ENCODE data around the gene ERGIC3. TPM values are rescaled to one million over a fixed set of nuclear protein-coding genes. Genes with fewer than 3 reads are reported as not detected.
"Not testable (repeated sequence)": the region's sequence is repeated elsewhere in the genome, so short reads cannot be mapped to it uniquely, and the experiment has no call there.

The ERGIC3 gene
- total RNA-seq, 5 donors from 2014 or later (not counting 1 experiment from before 2014, with no cell fraction given): 135 to 180 (median 166) TPM

GRCh38 chr20:35544941-35545340 is 3.1 kb downstream of the ERGIC3 start:
- H3K9me3 Mint-ChIP-seq; H3K27ac Mint-ChIP-seq; CTCF ChIA-PET; H3K27ac ChIP-seq (ENCODE audit: low read length); DNase-seq; ATAC-seq (replicated peaks in 1 of 4); H3K9me3 ChIP-seq; H3K4me3 ChIP-seq (ENCODE audit: control insufficient read depth in 1 of 2, extremely low read depth in 1 of 2, low read length in 1 of 2); H3K4me3 Mint-ChIP-seq; H3K27me3 Mint-ChIP-seq; H3K27me3 ChIP-seq (replicated peaks in 1 of 2; ENCODE audit: control insufficient read depth in 2 of 2, extremely low read depth in 1 of 2, insufficient read depth in 2 of 2, low read length in 1 of 2): not testable (repeated sequence)
- peaks cover 22% of the 10 kb centered on the region for H3K36me3 Mint-ChIP-seq
- WGBS (ENCODE audit: insufficient coverage): 100% methylated on average over 3 of the region's 7 CpGs
- Histone ChIP-seq H3K36me3 (ENCODE audit: control insufficient read depth in 2 of 2, extremely low read depth in 1 of 2, insufficient read depth in 1 of 2, low read length in 1 of 2) (peaks cover 0 to 39% of the 10 kb centered on the region in 2 donors), H3K4me1 (ENCODE audit: control insufficient read depth in 1 of 2, extremely low read depth in 1 of 2, insufficient read depth in 2 of 2, low read length in 2 of 2) (peaks cover 3 to 16% of the 10 kb centered on the region in 2 experiments)
- POLR2A ChIA-PET: interaction anchor here (0.6 to 0.7 kb wide), 2 partner anchors 134 to 388 kb away, joined by 4 read pairs; no protein-coding TSS in a partner anchor
- peaks cover 17 to 26% (median 25%) of the 10 kb centered on the region in 3 donors for H3K4me1 Mint-ChIP-seq

DNA sequence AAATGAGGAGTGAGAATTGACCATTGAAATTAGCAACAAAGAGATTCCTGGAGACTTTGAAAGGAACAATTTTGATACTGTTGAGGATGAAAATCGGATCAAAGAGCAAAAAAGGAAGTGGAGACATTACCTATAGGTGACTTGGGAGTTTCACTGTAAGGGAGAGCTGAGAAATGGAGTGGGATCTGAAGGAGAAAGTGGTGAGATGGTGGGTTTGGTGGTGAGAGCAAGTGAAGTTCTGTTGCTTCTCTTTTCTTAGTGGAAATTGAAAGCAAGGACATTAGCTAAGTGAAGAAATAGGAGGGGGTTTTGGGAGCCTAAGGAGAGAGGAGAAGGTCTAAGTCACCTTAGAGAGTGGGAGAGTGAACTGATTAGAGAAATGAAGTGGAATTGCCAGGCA is 4.2 kb downstream of the ERGIC3 start:
- 86% methylated on average over 1 of the region's 1 CpG for WGBS (ENCODE audit: insufficient coverage)
- peaks cover 3 to 16% of the 10 kb centered on the region in 2 experiments for H3K4me1 ChIP-seq (ENCODE audit: control insufficient read depth in 1 of 2, extremely low read depth in 1 of 2, insufficient read depth in 2 of 2, low read length in 2 of 2)
- ChIA-PET CTCF (interaction anchor here in 1 of 2 donors (0.7 kb wide), 1 partner anchor 599 kb away, joined by 3 read pairs; no protein-coding TSS in a partner anchor), POLR2A (interaction anchor here in 1 of 2 donors (0.8 kb wide), 1 partner anchor 73 kb away, joined by 3 read pairs; no protein-coding TSS in a partner anchor)
- no peaks in the 10 kb centered on the region for H3K27me3 ChIP-seq (replicated peaks in 1 of 2; ENCODE audit: control insufficient read depth in 2 of 2, extremely low read depth in 1 of 2, insufficient read depth in 2 of 2, low read length in 1 of 2)
- H3K9me3 ChIP-seq: no peaks in the 10 kb centered on the region
- Mint-ChIP-seq H3K36me3 (peaks cover 24% of the 10 kb centered on the region), H3K4me1 (peaks cover 14 to 25% (median 23%) of the 10 kb centered on the region in 3 donors), H3K27ac (no peak overlapping the region), H3K27me3 (no peaks in the 10 kb centered on the region), H3K4me3 (no peak overlapping the region), H3K9me3 (no peaks in the 10 kb centered on the region)
- ATAC-seq (replicated peaks in 1 of 4): no peak
- no peak for DNase-seq
- no peak overlapping the region for H3K27ac ChIP-seq (ENCODE audit: low read length)
- H3K4me3 ChIP-seq (ENCODE audit: control insufficient read depth in 1 of 2, extremely low read depth in 1 of 2, low read length in 1 of 2): no peak overlapping the region
- peaks cover 3 to 47% of the 10 kb centered on the region in 2 donors for H3K36me3 ChIP-seq (ENCODE audit: control insufficient read depth in 2 of 2, extremely low read depth in 1 of 2, insufficient read depth in 1 of 2, low read length in 1 of 2)

DNA sequence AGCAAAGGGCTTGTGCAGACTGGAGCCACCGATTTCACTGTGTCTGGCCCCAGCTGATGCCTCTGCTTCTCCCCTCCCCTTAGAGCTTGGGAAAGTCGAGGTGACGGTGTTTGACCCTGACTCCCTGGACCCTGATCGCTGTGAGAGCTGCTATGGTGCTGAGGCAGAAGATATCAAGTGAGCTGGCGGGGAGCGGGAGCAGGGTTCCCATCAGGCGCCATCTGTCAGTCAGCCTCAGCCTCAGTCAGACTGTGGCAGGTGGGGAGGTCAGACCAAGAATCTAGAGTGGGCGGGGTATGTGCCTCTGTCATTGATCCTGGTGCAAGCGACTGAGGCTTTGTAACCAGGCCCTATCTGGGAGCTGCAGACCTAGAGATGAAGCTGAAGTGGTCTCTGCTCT is 5.5 kb downstream of the ERGIC3 start:
- Histone ChIP-seq H3K27ac (ENCODE audit: low read length) (no peak overlapping the region), H3K4me1 (ENCODE audit: control insufficient read depth in 1 of 2, extremely low read depth in 1 of 2, insufficient read depth in 2 of 2, low read length in 2 of 2) (peaks cover 0 to 5% of the 10 kb centered on the region in 2 experiments), H3K4me3 (ENCODE audit: control insufficient read depth in 1 of 2, extremely low read depth in 1 of 2, low read length in 1 of 2) (no peak overlapping the region), H3K36me3 (ENCODE audit: control insufficient read depth in 2 of 2, extremely low read depth in 1 of 2, insufficient read depth in 1 of 2, low read length in 1 of 2) (peaks cover 3 to 59% of the 10 kb centered on the region in 2 donors), H3K27me3 (replicated peaks in 1 of 2; ENCODE audit: control insufficient read depth in 2 of 2, extremely low read depth in 1 of 2, insufficient read depth in 2 of 2, low read length in 1 of 2) (no peaks in the 10 kb centered on the region), H3K9me3 (no peaks in the 10 kb centered on the region)
- Mint-ChIP-seq H3K36me3 (peaks cover 24% of the 10 kb centered on the region), H3K9me3 (no peaks in the 10 kb centered on the region), H3K4me1 (peaks cover 11 to 15% (median 13%) of the 10 kb centered on the region in 3 donors), H3K4me3 (no peak overlapping the region), H3K27me3 (no peaks in the 10 kb centered on the region), H3K27ac (no peak overlapping the region)
- DNase-seq (no peak), ATAC-seq (replicated peaks in 1 of 4) (no peak)
- WGBS (ENCODE audit: insufficient coverage): 97% methylated on average over 5 of the region's 9 CpGs
- ChIA-PET POLR2A (no interaction called here), CTCF (no interaction called here)

DNA sequence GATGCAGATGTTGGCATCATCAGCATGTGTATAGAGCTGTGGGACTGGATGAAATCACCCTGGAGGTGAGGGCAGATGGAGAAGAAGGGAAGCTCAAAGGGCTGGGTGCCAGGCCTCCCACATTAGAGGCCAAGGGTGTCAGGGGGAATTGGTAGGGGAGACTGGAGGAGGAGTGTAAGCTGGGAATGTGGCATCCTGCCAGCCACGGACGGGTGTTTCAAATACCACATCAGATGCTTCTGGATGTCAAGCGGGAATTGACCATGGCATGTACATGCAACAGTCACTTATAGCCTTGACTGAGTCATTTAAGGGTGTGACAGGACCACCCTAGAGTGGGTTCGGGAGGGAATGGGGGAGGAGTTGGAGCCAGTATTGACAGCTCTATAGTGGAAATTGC is 9.6 kb downstream of the ERGIC3 start:
- Mint-ChIP-seq H3K36me3 (peaks cover 30% of the 10 kb centered on the region), H3K4me3 (no peak overlapping the region), H3K9me3 (no peaks in the 10 kb centered on the region), H3K27me3 (no peaks in the 10 kb centered on the region), H3K27ac (no peak overlapping the region), H3K4me1 (no peaks in the 10 kb centered on the region)
- no peaks in the 10 kb centered on the region for H3K9me3 ChIP-seq
- peaks cover 20 to 79% of the 10 kb centered on the region in 2 donors for H3K36me3 ChIP-seq (ENCODE audit: control insufficient read depth in 2 of 2, extremely low read depth in 1 of 2, insufficient read depth in 1 of 2, low read length in 1 of 2)
- ChIA-PET CTCF (no interaction called here), POLR2A (no interaction called here)
- no peak overlapping the region for H3K27ac ChIP-seq (ENCODE audit: low read length)
- WGBS (ENCODE audit: insufficient coverage): 93% methylated on average over 4 of the region's 4 CpGs
- no peak for ATAC-seq (replicated peaks in 1 of 4)
- H3K4me3 ChIP-seq (ENCODE audit: control insufficient read depth in 1 of 2, extremely low read depth in 1 of 2, low read length in 1 of 2): no peak overlapping the region
- H3K27me3 ChIP-seq (replicated peaks in 1 of 2; ENCODE audit: control insufficient read depth in 2 of 2, extremely low read depth in 1 of 2, insufficient read depth in 2 of 2, low read length in 1 of 2): no peaks in the 10 kb centered on the region
- H3K4me1 ChIP-seq (ENCODE audit: control insufficient read depth in 1 of 2, extremely low read depth in 1 of 2, insufficient read depth in 2 of 2, low read length in 2 of 2): no peaks in the 10 kb centered on the region
- DNase-seq: no peak

DNA sequence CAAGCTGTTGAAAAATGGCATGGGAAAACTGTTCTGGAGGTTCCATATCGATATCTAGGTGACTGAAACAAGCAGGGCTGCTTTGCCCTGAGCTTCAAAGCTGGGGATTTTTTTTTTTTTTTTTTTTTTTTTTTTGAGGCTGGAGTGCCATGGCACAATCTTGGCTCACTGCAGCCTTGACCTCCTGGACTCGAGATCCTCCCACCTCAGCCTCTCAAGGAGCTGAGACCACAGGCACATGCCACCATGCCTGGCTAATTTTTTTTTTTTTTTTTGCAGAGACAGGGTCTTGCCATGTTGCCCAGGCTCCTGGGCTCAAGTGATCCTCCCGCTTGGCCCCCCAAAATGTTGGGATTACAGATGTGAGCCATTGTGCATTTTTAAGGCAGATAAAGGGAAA is 11.0 kb downstream of the ERGIC3 start:
- Histone ChIP-seq H3K4me3 (ENCODE audit: control insufficient read depth in 1 of 2, extremely low read depth in 1 of 2, low read length in 1 of 2) (no peak overlapping the region), H3K36me3 (ENCODE audit: control insufficient read depth in 2 of 2, extremely low read depth in 1 of 2, insufficient read depth in 1 of 2, low read length in 1 of 2) (peaks cover 20 to 70% of the 10 kb centered on the region in 2 donors), H3K9me3 (no peaks in the 10 kb centered on the region), H3K27me3 (replicated peaks in 1 of 2; ENCODE audit: control insufficient read depth in 2 of 2, extremely low read depth in 1 of 2, insufficient read depth in 2 of 2, low read length in 1 of 2) (no peaks in the 10 kb centered on the region), H3K4me1 (ENCODE audit: control insufficient read depth in 1 of 2, extremely low read depth in 1 of 2, insufficient read depth in 2 of 2, low read length in 2 of 2) (no peaks in the 10 kb centered on the region), H3K27ac (ENCODE audit: low read length) (no peak overlapping the region)
- ChIA-PET CTCF (interaction anchor here in 1 of 2 donors (1.1 kb wide), 1 partner anchor 41 kb away, joined by 3 read pairs; no protein-coding TSS in a partner anchor), POLR2A (no interaction called here)
- Mint-ChIP-seq H3K9me3 (no peaks in the 10 kb centered on the region), H3K4me1 (no peaks in the 10 kb centered on the region), H3K27me3 (no peaks in the 10 kb centered on the region), H3K36me3 (peaks cover 35% of the 10 kb centered on the region), H3K4me3 (no peak overlapping the region), H3K27ac (no peak overlapping the region)
- DNase-seq (no peak), ATAC-seq (replicated peaks in 1 of 4) (no peak)
- WGBS (ENCODE audit: insufficient coverage): 100% methylated on average over 1 of the region's 3 CpGs

GRCh38 chr20:35555461-35555860 is 13.6 kb downstream of the ERGIC3 start:
- H3K27ac Mint-ChIP-seq, H3K9me3 Mint-ChIP-seq, H3K4me3 Mint-ChIP-seq: not testable (repeated sequence)

More at GRCh38 chr20:35555461-35555860, 13.6 kb downstream of the ERGIC3 start:
- CTCF ChIA-PET; H3K27me3 Mint-ChIP-seq; H3K27ac ChIP-seq (ENCODE audit: low read length); DNase-seq; H3K4me1 ChIP-seq (ENCODE audit: control insufficient read depth in 1 of 2, extremely low read depth in 1 of 2, insufficient read depth in 2 of 2, low read length in 2 of 2); H3K4me3 ChIP-seq (ENCODE audit: control insufficient read depth in 1 of 2, extremely low read depth in 1 of 2, low read length in 1 of 2); POLR2A ChIA-PET; H3K4me1 Mint-ChIP-seq; ATAC-seq (replicated peaks in 1 of 4); H3K9me3 ChIP-seq; H3K27me3 ChIP-seq (replicated peaks in 1 of 2; ENCODE audit: control insufficient read depth in 2 of 2, extremely low read depth in 1 of 2, insufficient read depth in 2 of 2, low read length in 1 of 2): not testable (repeated sequence)
- 100% methylated on average over 4 of the region's 4 CpGs for WGBS (ENCODE audit: insufficient coverage)
- peaks cover 17 to 51% of the 10 kb centered on the region in 2 donors for H3K36me3 ChIP-seq (ENCODE audit: control insufficient read depth in 2 of 2, extremely low read depth in 1 of 2, insufficient read depth in 1 of 2, low read length in 1 of 2)
- H3K36me3 Mint-ChIP-seq: peaks cover 30% of the 10 kb centered on the region
